ENCODE results near the gene CFAP46. TPM values are rescaled to one million over a fixed set of nuclear protein-coding genes. Genes with fewer than 3 reads are reported as not detected.
"Not testable (repeated sequence)": the region's sequence is repeated elsewhere in the genome, so short reads cannot be mapped to it uniquely, and the experiment has no call there.

The CFAP46 gene
- total RNA-seq, 4 donors from 2014 or later: 0.19 to 0.92 (median 0.54) TPM

GRCh38 chr10:132776186-132776585 lies 166.2 kb downstream of the CFAP46 start:
- intact Hi-C loops (cut with DNase I): no loop called here
- TF ChIP-seq CTCF (IDR thresholded peaks at IDR 0.05): no peak
- no peak for TF ChIP-seq POLR2A (IDR thresholded peaks at IDR 0.05)
- DNase-seq: no peak
- no peak overlapping the region for H3K4me3 ChIP-seq
- no peaks in the 10 kb centered on the region for H3K27me3 ChIP-seq
- no peaks in the 10 kb centered on the region for H3K9me3 ChIP-seq
- H3K27ac ChIP-seq: no peak overlapping the region
- peaks cover 3 to 51% (median 7%) of the 10 kb centered on the region in 3 donors for H3K36me3 ChIP-seq
- WGBS, 2 donors: 76% methylated on average over 3 of the region's 18 CpGs; no CpG with 5 or more reads in 1 of the 2 donors
- peaks cover 0 to 4% (median 0%) of the 10 kb centered on the region in 3 donors for H3K4me1 ChIP-seq

- WGBS, 2 donors: 71 to 86% methylated on average over 12 to 17 of the region's 22 CpGs
Observed at GRCh38 chr10:132774902-132775863, 167.2 kb downstream of the CFAP46 start.

DNA sequence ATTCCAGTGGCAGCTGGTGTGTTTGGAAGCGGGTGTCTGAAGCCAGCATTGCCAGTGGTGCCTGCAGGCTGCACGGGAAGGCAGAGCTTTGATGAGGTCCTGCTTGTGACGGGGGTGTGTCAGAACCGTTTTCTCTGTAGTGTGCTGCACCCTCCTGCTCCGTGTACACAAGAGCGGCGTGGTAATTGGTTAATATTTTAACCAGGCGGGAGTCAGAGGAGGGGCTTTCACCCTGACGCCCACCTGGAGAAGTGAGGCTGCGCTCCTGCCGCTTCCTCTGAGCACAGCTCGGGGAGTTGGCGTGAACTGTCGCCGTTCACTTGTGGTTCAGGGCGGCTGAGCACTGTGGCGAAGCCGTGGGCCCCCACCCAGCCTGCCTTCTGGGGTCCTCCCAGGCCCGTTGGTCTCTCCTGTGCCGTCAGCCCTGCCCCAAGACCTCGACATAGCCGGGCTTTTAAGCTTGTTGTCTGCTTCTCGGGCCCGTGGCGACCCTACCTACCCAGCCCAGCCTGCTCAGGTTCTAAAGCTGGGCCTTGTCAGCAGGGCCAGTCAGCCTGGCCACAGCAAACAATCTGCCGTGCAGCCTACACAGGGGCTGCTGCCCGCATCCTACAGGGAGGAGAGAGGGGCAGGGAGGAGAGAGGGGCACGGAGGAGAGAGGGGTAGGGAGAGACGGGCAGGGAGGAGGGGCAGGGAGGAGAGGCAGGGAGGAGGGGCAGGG lies 168.0 kb downstream of the CFAP46 start:
- peaks cover 3 to 53% (median 7%) of the 10 kb centered on the region in 3 donors for H3K36me3 ChIP-seq
- no peaks in the 10 kb centered on the region for H3K27me3 ChIP-seq
- no peak for DNase-seq
- no peak overlapping the region for H3K4me3 ChIP-seq
- H3K4me1 ChIP-seq: peaks cover 0 to 4% (median 0%) of the 10 kb centered on the region in 3 donors
- no peak for TF ChIP-seq CTCF (IDR thresholded peaks at IDR 0.05)
- TF ChIP-seq POLR2A (IDR thresholded peaks at IDR 0.05): no peak
- H3K9me3 ChIP-seq: no peaks in the 10 kb centered on the region
- intact Hi-C loops (cut with DNase I): no loop called here
- H3K27ac ChIP-seq: no peak overlapping the region
- WGBS, 2 donors: 85 to 88% methylated on average over 12 to 17 of the region's 29 CpGs

More at GRCh38 chr10:132774902-132775863, 167.2 kb downstream of the CFAP46 start:
- no peaks in the 10 kb centered on the region for H3K27me3 ChIP-seq
- peaks cover 0 to 4% (median 0%) of the 10 kb centered on the region in 3 donors for H3K4me1 ChIP-seq
- H3K27ac ChIP-seq: no peak overlapping the region
- peaks cover 3 to 53% (median 7%) of the 10 kb centered on the region in 3 donors for H3K36me3 ChIP-seq
- H3K9me3 ChIP-seq: no peaks in the 10 kb centered on the region
- H3K4me3 ChIP-seq: no peak overlapping the region
- no peak for DNase-seq
- TF ChIP-seq CTCF (IDR thresholded peaks at IDR 0.05): no peak
- intact Hi-C loops (cut with DNase I): no loop called here

- DNase-seq; H3K27ac ChIP-seq; H3K9me3 ChIP-seq; H3K4me1 ChIP-seq; intact Hi-C loops (cut with DNase I); H3K4me3 ChIP-seq; H3K27me3 ChIP-seq: not testable (repeated sequence)
- peaks cover 0 to 55% (median 3%) of the 10 kb centered on the region in 3 donors for H3K36me3 ChIP-seq
- WGBS, 2 donors: 98% methylated on average over 8 of the region's 25 CpGs; no CpG with 5 or more reads in 1 of the 2 donors
Observed at GRCh38 chr10:132772816-132773215, 169.6 kb downstream of the CFAP46 start.

DNA sequence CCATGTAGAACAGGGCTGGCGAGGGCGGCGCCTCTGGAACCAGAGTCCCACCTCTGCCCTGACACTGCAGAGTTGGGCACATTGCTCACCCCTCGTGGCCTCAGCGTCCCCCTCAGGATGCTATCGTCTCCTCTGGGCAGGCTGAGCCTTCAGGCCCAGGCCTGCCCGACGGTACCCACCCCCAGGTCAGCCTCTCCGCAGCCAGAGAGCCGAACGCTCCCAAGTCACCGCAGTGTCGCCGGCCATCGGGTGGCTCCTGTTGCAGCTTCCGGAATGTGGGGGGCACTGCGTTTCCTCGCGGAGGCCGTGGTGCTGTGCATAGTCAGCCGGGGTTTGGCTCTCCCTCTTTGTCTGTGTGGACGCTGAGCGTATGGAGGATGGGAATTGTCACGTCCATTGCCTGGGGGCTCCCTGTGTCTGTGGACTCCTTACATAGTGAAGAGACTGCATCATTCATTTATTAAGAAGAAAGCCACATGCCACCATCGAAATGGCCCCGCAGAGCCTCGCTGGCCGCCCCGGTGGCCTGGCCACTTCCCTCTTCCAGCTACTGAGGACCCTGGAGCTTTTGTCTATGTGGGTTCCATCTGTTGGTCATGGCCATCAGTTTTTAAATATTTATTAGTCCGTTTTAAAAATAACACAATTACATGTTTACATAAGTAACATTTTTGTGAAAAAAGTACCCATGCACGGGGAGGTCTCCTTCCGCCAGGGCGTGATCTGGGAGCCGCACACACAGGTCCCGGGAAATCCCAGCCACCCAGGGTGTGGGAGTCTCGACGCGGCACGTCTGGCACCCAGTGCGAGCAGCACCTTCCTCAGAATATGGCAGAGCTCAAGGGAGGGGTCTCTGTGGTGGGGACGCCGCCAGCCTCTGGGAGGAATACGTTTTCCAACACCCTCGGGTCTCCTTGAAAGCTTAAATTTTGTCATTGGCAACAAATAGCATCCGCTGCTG lies 172.0 kb downstream of the CFAP46 start:
- Histone ChIP-seq H3K4me3 (no peak overlapping the region), H3K36me3 (peaks cover 0 to 59% (median 3%) of the 10 kb centered on the region in 3 donors), H3K27ac (no peak overlapping the region), H3K27me3 (no peaks in the 10 kb centered on the region), H3K9me3 (no peaks in the 10 kb centered on the region), H3K4me1 (peaks cover 0 to 3% (median 0%) of the 10 kb centered on the region in 3 donors)
- WGBS, 2 donors: 92 to 93% methylated on average over 22 to 26 of the region's 45 CpGs
- no peak for TF ChIP-seq CTCF (IDR thresholded peaks at IDR 0.05)
- TF ChIP-seq POLR2A (IDR thresholded peaks at IDR 0.05): no peak
- no peak for DNase-seq
- intact Hi-C loops (cut with DNase I): no loop called here

Measured in esophagus squamous epithelium (tissue), 5 donors.